ENCODE data around the gene SFTPA1. TPM values are rescaled to one million over a fixed set of nuclear protein-coding genes. Genes with fewer than 3 reads are reported as not detected.
"Not testable (repeated sequence)": the region's sequence is repeated elsewhere in the genome, so short reads cannot be mapped to it uniquely, and the experiment has no call there.

Gene SFTPA1
- total and polyA plus RNA-seq, 12 donors = 0.28 to 0.55 TPM; not detected in 10

DNA sequence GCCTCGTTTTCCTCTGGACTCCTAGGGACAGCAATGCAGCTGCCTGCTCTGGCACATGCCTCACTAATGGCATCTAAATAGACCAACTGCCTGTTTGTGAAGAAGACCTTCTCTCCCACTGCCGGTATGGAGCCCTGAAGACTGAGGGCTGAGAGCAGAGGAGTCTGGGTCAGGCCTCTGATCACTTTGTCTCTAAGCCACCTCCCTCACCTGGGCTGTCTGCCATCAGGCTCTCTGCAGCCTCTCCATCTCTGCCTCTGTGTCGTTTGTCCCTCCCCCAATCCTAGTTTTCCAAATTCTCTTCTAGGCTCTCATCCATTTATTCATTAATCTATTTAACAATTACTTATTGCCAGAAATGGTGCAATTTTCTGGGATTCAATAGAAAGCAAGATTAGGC, 15.2 kb upstream of the SFTPA1 start:
- TF ChIP-seq, protein P1, sequence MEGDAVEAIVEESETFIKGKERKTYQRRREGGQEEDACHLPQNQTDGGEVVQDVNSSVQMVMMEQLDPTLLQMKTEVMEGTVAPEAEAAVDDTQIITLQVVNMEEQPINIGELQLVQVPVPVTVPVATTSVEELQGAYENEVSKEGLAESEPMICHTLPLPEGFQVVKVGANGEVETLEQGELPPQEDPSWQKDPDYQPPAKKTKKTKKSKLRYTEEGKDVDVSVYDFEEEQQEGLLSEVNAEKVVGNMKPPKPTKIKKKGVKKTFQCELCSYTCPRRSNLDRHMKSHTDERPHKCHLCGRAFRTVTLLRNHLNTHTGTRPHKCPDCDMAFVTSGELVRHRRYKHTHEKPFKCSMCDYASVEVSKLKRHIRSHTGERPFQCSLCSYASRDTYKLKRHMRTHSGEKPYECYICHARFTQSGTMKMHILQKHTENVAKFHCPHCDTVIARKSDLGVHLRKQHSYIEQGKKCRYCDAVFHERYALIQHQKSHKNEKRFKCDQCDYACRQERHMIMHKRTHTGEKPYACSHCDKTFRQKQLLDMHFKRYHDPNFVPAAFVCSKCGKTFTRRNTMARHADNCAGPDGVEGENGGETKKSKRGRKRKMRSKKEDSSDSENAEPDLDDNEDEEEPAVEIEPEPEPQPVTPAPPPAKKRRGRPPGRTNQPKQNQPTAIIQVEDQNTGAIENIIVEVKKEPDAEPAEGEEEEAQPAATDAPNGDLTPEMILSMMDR (IDR thresholded peaks at IDR 0.05) = no peak
- Histone ChIP-seq H3K4me1 (no peaks in the 10 kb centered on the region), H3K4me3 (no peak overlapping the region), H3K9me3 (peaks cover 0 to 28% (median 8%) of the 10 kb centered on the region in 11 donors), H3K27ac (no peak overlapping the region), H3K36me3 (no peaks in the 10 kb centered on the region), H3K27me3 (peaks cover 0 to 7% (median 0%) of the 10 kb centered on the region in 7 donors)
- 40 to 57% methylated on average over 3 of the region's 3 CpGs for WGBS, 2 donors
- intact Hi-C loops (cut with DNase I) = no loop called here
- no peak for DNase-seq
- no peak for ATAC-seq

DNA sequence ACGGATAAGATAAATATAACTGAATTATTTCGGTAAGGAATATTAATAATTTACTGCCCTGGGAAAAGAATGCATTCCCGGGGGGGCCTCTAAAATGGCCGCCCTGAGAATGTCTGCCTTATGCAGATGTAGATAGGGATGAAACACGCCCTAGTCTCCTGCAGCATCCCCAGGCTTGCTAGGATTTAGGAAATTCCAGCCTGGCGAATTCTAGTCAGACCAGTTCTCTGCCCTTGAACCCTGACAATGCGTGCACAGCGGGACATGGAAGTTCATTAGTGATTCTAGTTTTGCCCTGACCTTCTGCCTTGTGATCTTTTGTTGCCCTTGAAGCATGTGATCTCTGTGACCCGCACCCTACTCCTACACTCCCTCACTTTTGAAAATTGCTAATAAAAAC, 11.1 kb upstream of the SFTPA1 start:
- intact Hi-C loops (cut with DNase I) = loop anchor here in 1 of 10 donors (10.0 kb wide), 1 partner anchor 225 kb away; no protein-coding TSS in a partner anchor

DNA sequence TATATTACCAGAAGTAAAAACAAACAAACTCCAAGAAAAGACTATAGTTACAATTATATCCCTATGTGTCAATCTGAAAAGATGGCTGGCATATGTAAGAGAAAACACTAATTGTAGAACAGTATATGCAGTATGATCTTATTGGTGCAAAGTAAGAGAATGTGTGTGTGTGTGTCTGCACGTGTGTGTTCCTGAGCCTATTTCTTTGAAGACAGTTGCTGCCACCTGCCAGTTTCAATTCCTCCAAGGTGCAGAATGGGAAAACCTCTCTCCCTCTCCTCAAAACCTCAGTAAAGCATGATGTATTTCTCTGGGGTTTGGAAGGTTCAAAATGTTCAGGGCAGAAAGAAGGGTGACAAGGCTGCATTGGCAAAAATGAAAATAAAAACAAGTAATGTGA, 8.8 kb upstream of the SFTPA1 start:
- H3K27ac ChIP-seq = no peak overlapping the region
- no peaks in the 10 kb centered on the region for H3K4me1 ChIP-seq
- TF ChIP-seq, protein P1 (IDR thresholded peaks at IDR 0.05) = no peak
- H3K36me3 ChIP-seq = no peaks in the 10 kb centered on the region
- no peaks in the 10 kb centered on the region for H3K27me3 ChIP-seq
- H3K9me3 ChIP-seq = peaks cover 0 to 29% (median 8%) of the 10 kb centered on the region in 11 donors
- ATAC-seq (no peak), DNase-seq (no peak)
- no peak overlapping the region for H3K4me3 ChIP-seq
- intact Hi-C loops (cut with DNase I) = loop anchor here in 1 of 10 donors (10.0 kb wide), 1 partner anchor 227 kb away; no protein-coding TSS in a partner anchor
- WGBS, 2 donors = 33 to 50% methylated on average over 1 of the region's 1 CpG

More for the DNA sequence above, 11.1 kb upstream of the SFTPA1 start:
- not testable (repeated sequence) for H3K36me3 ChIP-seq, H3K4me3 ChIP-seq, H3K4me1 ChIP-seq, ATAC-seq, DNase-seq, H3K27me3 ChIP-seq, H3K27ac ChIP-seq
- peaks cover 0 to 30% (median 8%) of the 10 kb centered on the region in 11 donors for H3K9me3 ChIP-seq
- WGBS, 2 donors = 82 to 85% methylated on average over 9 of the region's 9 CpGs

DNA sequence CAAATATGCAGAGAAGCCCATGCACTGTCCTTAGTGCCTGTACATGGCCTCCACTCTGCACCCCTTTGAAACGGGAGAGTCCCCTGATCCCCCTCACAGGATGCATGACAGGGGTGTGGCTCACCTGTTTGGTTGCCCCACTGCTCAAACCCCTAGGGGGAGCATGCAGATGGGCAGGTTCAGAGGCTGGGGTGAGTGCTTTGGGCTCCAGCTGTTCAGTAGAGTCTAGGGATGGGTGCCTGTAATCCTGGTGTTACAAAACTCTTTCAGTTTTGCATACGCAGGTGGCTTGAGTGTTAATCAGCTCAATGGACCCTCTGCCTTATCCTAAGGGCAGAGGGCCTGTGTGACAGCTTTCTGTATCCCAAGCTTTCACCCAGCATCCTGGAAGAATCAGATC, 7.8 kb upstream of the SFTPA1 start:
- WGBS, 2 donors = 75% methylated on average over 2 of the region's 2 CpGs
- intact Hi-C loops (cut with DNase I) = loop anchor here in 1 of 10 donors (10.0 kb wide), 1 partner anchor 228 kb away; no protein-coding TSS in a partner anchor
- no peak overlapping the region for H3K4me3 ChIP-seq
- H3K27ac ChIP-seq = no peak overlapping the region
- no peak for ATAC-seq
- H3K9me3 ChIP-seq = peaks cover 0 to 19% (median 4%) of the 10 kb centered on the region in 11 donors
- H3K27me3 ChIP-seq = no peaks in the 10 kb centered on the region
- TF ChIP-seq, protein P1 (IDR thresholded peaks at IDR 0.05) = no peak
- no peaks in the 10 kb centered on the region for H3K36me3 ChIP-seq
- no peaks in the 10 kb centered on the region for H3K4me1 ChIP-seq
- DNase-seq = no peak

DNA sequence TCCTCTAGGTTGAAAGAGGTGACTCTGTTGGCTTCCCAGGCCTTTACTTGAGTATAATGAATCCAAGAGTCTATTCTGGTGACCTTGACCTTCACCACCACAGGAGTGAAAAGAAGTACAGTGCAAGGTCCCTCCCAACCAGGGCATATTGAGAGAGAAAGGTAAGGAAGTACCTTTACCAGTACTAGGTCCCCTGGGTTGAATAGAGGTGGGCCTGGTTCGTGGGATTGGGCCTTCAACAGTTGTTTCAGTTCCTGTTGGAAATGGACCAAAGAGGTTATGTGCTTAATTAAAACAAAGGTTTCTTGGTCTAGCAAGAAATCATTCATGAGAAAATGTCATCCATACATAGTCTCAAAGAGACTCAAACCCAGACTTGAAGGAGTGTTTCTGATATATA, 6.4 kb upstream of the SFTPA1 start:
- Histone ChIP-seq H3K4me1 (no peaks in the 10 kb centered on the region), H3K36me3 (no peaks in the 10 kb centered on the region), H3K9me3 (peaks cover 0 to 6% (median 0%) of the 10 kb centered on the region in 11 donors), H3K27ac (no peak overlapping the region), H3K27me3 (no peaks in the 10 kb centered on the region), H3K4me3 (no peak overlapping the region)
- intact Hi-C loops (cut with DNase I) = loop anchor here in 1 of 10 donors (10.0 kb wide), 1 partner anchor 229 kb away; no protein-coding TSS in a partner anchor
- no peak for DNase-seq
- no peak for ATAC-seq
- TF ChIP-seq, protein P1 (IDR thresholded peaks at IDR 0.05) = no peak
- 66 to 80% methylated on average over 1 of the region's 1 CpG for WGBS, 2 donors

Data from heart right ventricle (tissue), 16 donors.